CD4-positive, alpha-beta T cell treated with Interleukin-6 at 100 ng/mL for 8 hours (primary cell): ENCODE results near the gene TMEM51.

Source experiments
- DNase-seq: peaks from one replicate; pipeline ENCODE4 v3.0.0-alpha.2; 2020; ENCODE audit warnings: mixed read lengths, low spot score

The TMEM51 gene

GRCh38 chr1:15153184-15153841 lies at the start of gene TMEM51:
Gene TMEM51, plus strand, starts transcription at chr1:15153747. Its CDS starts 61,341 bp downstream, at chr1:15215088.
- no peak for DNase-seq

DNA sequence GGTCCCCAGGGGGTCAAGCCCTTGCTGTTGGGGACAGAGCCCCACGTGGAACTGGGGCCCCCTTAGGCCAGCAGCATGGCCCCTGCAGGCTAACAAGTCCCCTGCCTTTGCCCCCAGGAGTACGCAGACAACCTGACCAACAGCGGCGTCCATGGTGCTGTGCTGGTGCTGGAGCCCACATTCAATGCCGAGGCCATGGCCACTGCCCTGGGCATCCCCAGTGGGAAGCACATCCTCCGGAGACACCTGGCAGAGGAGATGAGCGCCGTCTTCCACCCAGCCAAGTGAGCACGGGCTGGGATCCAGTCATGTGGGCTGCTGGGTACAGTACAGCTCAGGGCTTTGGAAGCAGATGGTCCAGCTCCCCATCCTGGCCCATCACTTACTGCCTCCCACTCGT lies 49.6 kb upstream of the TMEM51 start:
- no peak for DNase-seq

DNA sequence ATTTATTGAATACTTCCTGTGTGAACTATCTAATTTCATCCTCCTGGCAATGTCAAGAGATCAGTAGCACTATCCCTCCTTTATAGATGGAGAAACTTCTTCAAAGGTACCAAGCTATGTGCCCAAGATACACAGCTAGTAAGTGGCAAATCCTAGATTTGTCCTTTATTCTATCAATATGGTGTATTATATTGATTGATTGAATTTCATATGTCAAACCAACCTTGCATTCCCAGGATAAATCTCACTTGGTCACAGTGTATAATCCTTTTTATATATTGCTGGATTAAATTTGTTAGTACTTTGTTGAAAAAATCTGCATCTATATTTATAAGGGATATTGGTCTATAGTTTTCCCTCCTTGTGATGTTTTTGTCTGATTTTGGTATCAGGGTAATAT lies 48.8 kb upstream of the TMEM51 start:
- no peak for DNase-seq

DNA sequence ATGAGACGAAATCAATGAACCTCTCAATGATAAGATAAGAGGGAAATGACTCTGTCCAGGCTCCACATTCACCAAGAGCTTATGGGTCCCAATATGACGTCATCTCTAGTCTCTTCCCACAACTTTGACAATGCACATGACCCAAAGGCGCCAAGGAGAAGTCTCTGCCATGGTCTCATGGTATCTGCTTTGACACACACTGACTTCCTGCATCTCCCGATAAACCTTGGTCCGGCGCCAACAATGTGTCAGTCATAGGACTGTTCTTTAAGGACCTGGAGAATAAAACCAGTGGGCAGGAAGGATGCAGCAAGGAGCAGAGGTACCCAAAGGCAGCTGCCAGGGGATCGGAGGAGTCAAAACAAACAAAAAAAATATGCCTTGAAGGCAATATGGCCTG lies 46.9 kb upstream of the TMEM51 start:
- no peak for DNase-seq

DNA sequence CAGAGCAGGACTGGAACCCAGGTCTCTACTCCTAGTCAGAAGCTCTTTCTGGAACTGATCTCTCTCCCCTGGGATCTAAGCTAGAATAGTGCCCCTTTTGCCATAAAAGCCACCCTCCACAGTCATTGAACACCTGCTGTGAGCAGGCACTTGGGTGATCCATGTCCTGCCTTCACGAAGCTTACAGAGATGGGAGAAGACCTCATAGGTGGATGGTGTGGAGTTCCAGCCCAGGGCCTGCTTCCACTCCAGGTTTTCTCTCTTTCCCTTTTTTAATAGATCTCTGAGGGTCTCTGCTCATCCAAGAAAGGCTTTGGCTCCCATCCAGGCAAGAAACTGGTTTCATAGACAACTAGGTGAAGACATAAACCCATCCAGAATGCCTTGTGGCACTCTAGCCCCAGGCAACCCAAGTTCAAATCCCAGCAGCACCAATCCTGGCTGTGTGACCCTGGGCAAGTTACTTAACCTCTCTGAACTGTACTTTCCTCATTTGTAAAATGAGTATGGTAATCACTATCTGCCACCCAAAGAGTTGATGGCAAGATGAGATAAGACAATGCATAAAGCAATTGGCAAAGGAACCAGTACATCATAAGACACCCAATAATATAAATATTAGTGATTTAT lies 46.4 kb upstream of the TMEM51 start:
- no peak for DNase-seq

DNA sequence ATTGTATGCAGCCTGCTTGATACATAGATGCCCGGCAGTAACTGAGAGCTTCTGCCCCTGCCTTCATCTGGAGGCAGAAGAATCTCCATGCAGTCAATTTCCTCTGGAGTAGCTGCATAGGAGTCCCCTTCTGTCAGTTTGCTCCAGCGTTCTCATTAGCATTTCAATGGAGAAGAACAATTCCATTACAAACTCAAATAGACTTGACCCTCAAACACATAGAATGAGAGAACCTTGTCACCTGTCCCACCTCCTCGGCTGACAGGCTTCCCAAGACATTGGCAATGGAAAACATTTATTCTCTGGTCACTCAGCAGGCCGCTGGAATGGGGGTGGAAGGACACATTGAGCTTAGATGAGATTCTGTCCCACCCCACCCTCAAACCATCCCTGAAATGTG lies 45.6 kb upstream of the TMEM51 start:
- DNase-seq: no peak

GRCh38 chr1:15110128-15110866 lies 43.2 kb upstream of the TMEM51 start:
- no peak for DNase-seq

GRCh38 chr1:15110867-15111230 lies 42.7 kb upstream of the TMEM51 start:
- DNase-seq: no peak

- no peak for DNase-seq
Observed at GRCh38 chr1:15113146-15113545, 40.4 kb upstream of the TMEM51 start.

DNA sequence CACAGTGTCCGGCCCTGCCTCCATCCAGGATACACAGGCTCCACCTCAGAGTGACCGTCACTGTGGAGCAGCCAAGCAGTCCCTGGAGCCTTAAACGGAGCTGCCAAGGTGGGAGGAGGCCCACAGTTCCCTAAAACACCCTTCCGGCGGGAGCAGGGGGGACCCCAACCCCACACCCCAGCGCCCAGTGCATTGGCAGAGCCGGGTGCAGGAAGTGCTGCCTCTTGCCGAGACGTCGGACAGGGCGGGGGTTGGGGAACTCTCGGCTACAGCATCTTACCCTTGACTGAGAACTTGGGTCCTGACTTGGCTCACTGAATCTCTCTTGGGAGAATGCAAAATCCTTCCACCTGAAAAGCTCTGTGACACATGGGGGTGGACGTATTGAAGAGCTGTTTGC lies 38.7 kb upstream of the TMEM51 start:
- no peak for DNase-seq

GRCh38 chr1:15115542-15116330 lies 37.8 kb upstream of the TMEM51 start:
- DNase-seq: no peak

GRCh38 chr1:15116966-15117365 lies 36.6 kb upstream of the TMEM51 start:
- DNase-seq: no peak

- DNase-seq: no peak
Observed at GRCh38 chr1:15117671-15118325, 35.7 kb upstream of the TMEM51 start.

GRCh38 chr1:15118579-15118978 lies 35.0 kb upstream of the TMEM51 start:
- no peak for DNase-seq

GRCh38 chr1:15120251-15120945 lies 33.1 kb upstream of the TMEM51 start:
- DNase-seq: no peak

DNA sequence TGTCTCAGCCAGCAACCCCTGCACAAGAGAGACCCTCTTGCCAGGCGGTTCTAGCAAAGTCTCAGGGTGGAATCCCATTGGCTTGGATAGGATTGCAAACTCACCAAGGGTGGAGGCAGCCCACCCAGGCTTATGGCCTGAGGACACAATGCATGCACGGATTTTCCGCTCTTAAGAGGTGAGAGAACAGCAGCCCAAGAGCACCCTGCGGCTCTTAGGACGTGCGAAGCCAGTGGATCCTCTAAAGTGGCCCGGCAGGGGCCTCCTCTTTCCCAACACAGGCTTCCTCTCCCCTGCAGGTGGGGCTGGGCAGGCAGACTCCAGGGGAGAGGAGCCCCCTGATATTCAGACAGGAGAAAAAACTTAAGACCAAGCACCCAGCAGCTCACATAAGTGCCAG lies 31.2 kb upstream of the TMEM51 start:
- DNase-seq: no peak

DNA sequence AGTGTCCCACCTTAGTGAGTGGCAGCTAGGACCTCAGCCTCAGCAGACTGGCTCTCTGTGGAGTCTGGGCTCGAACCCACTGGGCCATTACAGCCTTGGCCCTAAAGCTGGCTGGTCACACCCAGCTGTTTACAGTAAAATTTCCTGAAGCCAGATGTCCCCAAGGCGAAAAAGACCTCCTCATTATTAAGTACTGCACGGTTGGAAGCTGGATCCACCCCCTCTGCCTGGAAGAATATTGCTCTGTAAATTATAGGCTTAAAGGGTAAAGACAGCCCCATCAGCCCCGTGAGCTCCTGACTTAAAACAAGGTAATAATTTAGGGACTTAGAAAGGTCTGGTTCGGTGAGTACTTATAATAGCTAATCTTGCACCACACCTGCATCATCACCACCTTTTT lies 30.3 kb upstream of the TMEM51 start:
- no peak for DNase-seq

- DNase-seq: no peak
Observed at GRCh38 chr1:15123925-15124324, 29.6 kb upstream of the TMEM51 start.

- DNase-seq: no peak
Observed at GRCh38 chr1:15124362-15125100, 29.0 kb upstream of the TMEM51 start.

GRCh38 chr1:15125101-15125745 lies 28.3 kb upstream of the TMEM51 start:
- no peak for DNase-seq
